Measurements from ENCODE around the gene NRP2.
A peak's percentile ranks its signal among the peaks of the same experiment; 100 is the strongest.

DNA sequence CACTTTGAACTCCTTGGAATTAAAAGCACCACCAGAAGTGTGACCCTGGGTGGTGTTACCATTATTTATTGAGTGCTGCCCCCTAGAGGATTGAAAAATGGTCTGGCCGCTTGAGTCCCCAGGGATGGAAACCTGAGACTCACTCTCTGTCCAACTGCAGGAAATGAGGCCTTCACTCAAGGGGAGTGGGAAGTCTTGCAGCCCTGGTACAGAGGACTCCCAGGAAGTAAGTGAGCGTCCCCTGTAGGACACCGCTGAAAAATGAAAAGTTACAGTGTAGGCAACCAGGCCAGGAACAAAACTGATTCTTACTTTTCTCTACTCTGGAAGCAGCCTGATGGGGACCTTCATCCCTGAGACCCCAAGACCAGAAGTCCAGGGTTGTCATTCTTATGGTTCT, 2.2 kb upstream of the NRP2 start:
- TF ChIP-seq, protein P1, sequence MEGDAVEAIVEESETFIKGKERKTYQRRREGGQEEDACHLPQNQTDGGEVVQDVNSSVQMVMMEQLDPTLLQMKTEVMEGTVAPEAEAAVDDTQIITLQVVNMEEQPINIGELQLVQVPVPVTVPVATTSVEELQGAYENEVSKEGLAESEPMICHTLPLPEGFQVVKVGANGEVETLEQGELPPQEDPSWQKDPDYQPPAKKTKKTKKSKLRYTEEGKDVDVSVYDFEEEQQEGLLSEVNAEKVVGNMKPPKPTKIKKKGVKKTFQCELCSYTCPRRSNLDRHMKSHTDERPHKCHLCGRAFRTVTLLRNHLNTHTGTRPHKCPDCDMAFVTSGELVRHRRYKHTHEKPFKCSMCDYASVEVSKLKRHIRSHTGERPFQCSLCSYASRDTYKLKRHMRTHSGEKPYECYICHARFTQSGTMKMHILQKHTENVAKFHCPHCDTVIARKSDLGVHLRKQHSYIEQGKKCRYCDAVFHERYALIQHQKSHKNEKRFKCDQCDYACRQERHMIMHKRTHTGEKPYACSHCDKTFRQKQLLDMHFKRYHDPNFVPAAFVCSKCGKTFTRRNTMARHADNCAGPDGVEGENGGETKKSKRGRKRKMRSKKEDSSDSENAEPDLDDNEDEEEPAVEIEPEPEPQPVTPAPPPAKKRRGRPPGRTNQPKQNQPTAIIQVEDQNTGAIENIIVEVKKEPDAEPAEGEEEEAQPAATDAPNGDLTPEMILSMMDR (IDR thresholded peaks at IDR 0.05; ENCODE audit: poor library complexity), result peak; percentile 66
- TF ChIP-seq EZH2 (IDR thresholded peaks at IDR 0.05; ENCODE audit: borderline replicate concordance), result no peak
